Endothelial cell of umbilical vein (primary cell): ENCODE data around the gene LSM7. TPM values are rescaled to one million over a fixed set of nuclear protein-coding genes. Genes with fewer than 3 reads are reported as not detected.

ENCODE experiments used
- BruUV-seq: library from RNA; stranded (reverse); fragments of 400-500 nt; replicated peaks from 2 replicates; lab custom pipeline; 2021; lab: Mats Ljungman, UMichigan
- CTCF ChIA-PET: fragments of 300-600, 350-600 bp; sonication (Branson Sonifier 250); formaldehyde crosslinking; loops from one replicate; lab custom pipeline; 2021; ENCODE audit warnings: antibody characterized with exemption, inconsistent platforms; lab: Charles Lee
- POLR2A ChIA-PET: fragments of 300-600, 350-600 bp; sonication (Branson Sonifier 250); formaldehyde crosslinking; loops from one replicate; lab custom pipeline; 2021; ENCODE audit warnings: antibody characterized with exemption, inconsistent platforms; lab: Charles Lee
- DNase-seq: peaks from one replicate; pipeline ENCODE4 v3.0.0-alpha.2; 2011; ENCODE audit warnings: low read depth, low spot score
- FAIRE-seq: peaks from 2 replicates; lab custom pipeline; 2011; peaks lifted over from hg19 to GRCh38; lab: Jason Lieb, UNC
- H2AFZ ChIP-seq: 2 replicates; pipeline ENCODE4 v1.6.0; 2012; ENCODE audit warnings: low read depth, low read length, control low read depth, inconsistent platforms
- H3K27ac ChIP-seq: 2 replicates; pipeline ENCODE4 v1.5.1; 2011; ENCODE audit warnings: low read depth, mild to moderate bottlenecking, control low read depth, low read length, moderate library complexity; ENCODE audit not compliant: insufficient read depth
- H3K27me3 ChIP-seq, 2 experiments: 2 replicates each; pipeline versions ENCODE4 v1.6.0 to v1.6.1; 2011; ENCODE audit warnings: low read length in 2 of 2, mixed read lengths in 1 of 2; ENCODE audit not compliant: control insufficient read depth in 2 of 2, insufficient read depth in 2 of 2
- H3K36me3 ChIP-seq, 2 experiments: 2 replicates in 1 of 2; 3 replicates in 1 of 2; pipeline ENCODE4 v1.5.1; 2011; ENCODE audit warnings: low read length in 2 of 2, mild to moderate bottlenecking in 1 of 2, moderate library complexity in 1 of 2; ENCODE audit not compliant: control insufficient read depth in 2 of 2, insufficient read depth in 2 of 2; ENCODE audit errors: extremely low read depth in 1 of 2
- H3K4me1 ChIP-seq: 3 replicates; pipeline ENCODE4 v1.5.1; 2011; ENCODE audit warnings: mild to moderate bottlenecking, low read length; ENCODE audit not compliant: control insufficient read depth, insufficient read depth; ENCODE audit errors: extremely low read depth
- H3K4me2 ChIP-seq: 2 replicates; pipeline ENCODE4 v1.6.1; 2011; ENCODE audit warnings: low read length, control low read depth, mixed read lengths; ENCODE audit not compliant: insufficient read depth
- H3K4me3 ChIP-seq, 3 experiments: fragments of 200-600 bp in 1 of 3; sonication (generic), shearing (Covaris generic) in 1 of 3; replicated peaks in 1 of 3; 2 replicates each; pipeline ENCODE4 v1.5.1; 2011 to 2016; ENCODE audit warnings: control low read depth in 3 of 3, low read length in 3 of 3, mild to moderate bottlenecking in 2 of 3, inconsistent platforms in 1 of 3, low read depth in 1 of 3, moderate library complexity in 1 of 3; ENCODE audit not compliant: insufficient read depth in 1 of 3
- H3K79me2 ChIP-seq: 2 replicates; pipeline ENCODE4 v1.6.0; 2012; ENCODE audit warnings: low read length, inconsistent platforms; ENCODE audit not compliant: control insufficient read depth, insufficient read depth
- H3K9ac ChIP-seq: replicated peaks from 2 replicates; pipeline ENCODE3; 2011; ENCODE audit warnings: low read length, control low read depth; ENCODE audit not compliant: insufficient read depth; ENCODE audit errors: extremely low read depth
- H3K9me1 ChIP-seq: replicated peaks from 3 replicates; pipeline ENCODE4 v1.6.0; 2011; ENCODE audit warnings: mild to moderate bottlenecking, low read length; ENCODE audit not compliant: control insufficient read depth, insufficient read depth; ENCODE audit errors: extremely low read depth
- H3K9me3 ChIP-seq: replicated peaks from 2 replicates; pipeline ENCODE4 v1.5.1; 2012; ENCODE audit warnings: low read length, inconsistent platforms; ENCODE audit not compliant: control insufficient read depth, insufficient read depth
- H4K20me1 ChIP-seq: replicated peaks from 2 replicates; pipeline ENCODE3; 2011; ENCODE audit warnings: mild to moderate bottlenecking, low read length; ENCODE audit not compliant: control insufficient read depth, insufficient read depth; ENCODE audit errors: extremely low read depth
- CTCF ChIP-seq, 2 donors: IDR thresholded peaks; 1 replicate in 1 of 2; 2 replicates in 1 of 2; pipeline ENCODE4 v1.5.1; 2011; ENCODE audit warnings: low read length in 2 of 2, mild to moderate bottlenecking in 2 of 2, moderate library complexity in 2 of 2, control low read depth in 1 of 2, inconsistent platforms in 1 of 2, low read depth in 1 of 2; ENCODE audit not compliant: insufficient read depth in 1 of 2; ENCODE audit errors: extremely low read depth in 1 of 2
- EZH2 ChIP-seq: IDR thresholded peaks from 2 replicates; pipeline ENCODE4 v1.6.1; 2012; ENCODE audit warnings: borderline replicate concordance, low read depth, mild to moderate bottlenecking, moderate library complexity, low read length, inconsistent platforms; ENCODE audit not compliant: severe bottlenecking
- FOS ChIP-seq: IDR thresholded peaks from 2 replicates; pipeline ENCODE4 v1.6.1; 2011; ENCODE audit warnings: mild to moderate bottlenecking, low read length, moderate library complexity, borderline replicate concordance; ENCODE audit not compliant: insufficient read depth
- GATA2 ChIP-seq: IDR thresholded peaks from 2 replicates; pipeline ENCODE4 v1.7.0; 2011; ENCODE audit warnings: low read depth, mild to moderate bottlenecking, moderate library complexity, mixed read lengths, low read length; ENCODE audit not compliant: insufficient read length, insufficient read depth
- JUN ChIP-seq: IDR thresholded peaks from 2 replicates; pipeline ENCODE4 v1.6.1; 2011; ENCODE audit warnings: borderline replicate concordance, low read depth; ENCODE audit not compliant: insufficient read length, insufficient read depth
- MYC ChIP-seq: IDR thresholded peaks from one replicate; pipeline ENCODE4 v1.6.1; 2011; ENCODE audit warnings: mild to moderate bottlenecking, low read depth, low read length
- POLR2A ChIP-seq: IDR thresholded peaks from 2 replicates; pipeline ENCODE4 v1.6.1; 2012; ENCODE audit warnings: low read depth, mild to moderate bottlenecking, control low read depth, low read length
- POLR2AphosphoS5 ChIP-seq: IDR thresholded peaks from 2 replicates; pipeline ENCODE4 v1.6.1; 2012; ENCODE audit warnings: low read depth, mild to moderate bottlenecking, control low read depth, low read length, moderate library complexity; ENCODE audit not compliant: insufficient read depth
- dilution Hi-C: fragments of 300-500 bp; cut with MboI; formaldehyde crosslinking; loops from one replicate; pipeline ENCODE4 v1.15.0; 2019; ENCODE audit warnings: low sequenced_read_pairs; ENCODE audit not compliant: extremely low pct_ligation_motif_present
- intact Hi-C: fragments of 100-400 bp; cut with micrococcal nuclease; formaldehyde crosslinking; loops from one replicate; pipeline ENCODE4 v1.10.0; 2022
- polyA plus RNA-seq, 4 experiments: library from polyadenylated mRNA; depleted of rRNA in 3 of 4; stranded (reverse) in 3 of 4; unstranded in 1 of 4; fragments of >200 nt; gene quantifications; 2 replicates each; pipeline versions ENCODE4 v1.2.1 to v1.2.3, GENCODE V29; 2011 to 2012; ENCODE audit warnings: missing spikeins in 1 of 4
- total RNA-seq: library from RNA; stranded (reverse); gene quantifications from 2 replicates; pipeline ENCODE4 v1.2.3, GENCODE V29; 2021
- TF ChIP-seq, protein P1 (sequence below): IDR thresholded peaks from 2 replicates; pipeline ENCODE4 v1.6.1; 2011; ENCODE audit not compliant: insufficient read depth, insufficient read length

Gene LSM7
- total and polyA plus RNA-seq, 2 donors (not counting 3 experiments of a cell fraction or from before 2014, with no cell fraction given): 124 to 673 TPM

DNA sequence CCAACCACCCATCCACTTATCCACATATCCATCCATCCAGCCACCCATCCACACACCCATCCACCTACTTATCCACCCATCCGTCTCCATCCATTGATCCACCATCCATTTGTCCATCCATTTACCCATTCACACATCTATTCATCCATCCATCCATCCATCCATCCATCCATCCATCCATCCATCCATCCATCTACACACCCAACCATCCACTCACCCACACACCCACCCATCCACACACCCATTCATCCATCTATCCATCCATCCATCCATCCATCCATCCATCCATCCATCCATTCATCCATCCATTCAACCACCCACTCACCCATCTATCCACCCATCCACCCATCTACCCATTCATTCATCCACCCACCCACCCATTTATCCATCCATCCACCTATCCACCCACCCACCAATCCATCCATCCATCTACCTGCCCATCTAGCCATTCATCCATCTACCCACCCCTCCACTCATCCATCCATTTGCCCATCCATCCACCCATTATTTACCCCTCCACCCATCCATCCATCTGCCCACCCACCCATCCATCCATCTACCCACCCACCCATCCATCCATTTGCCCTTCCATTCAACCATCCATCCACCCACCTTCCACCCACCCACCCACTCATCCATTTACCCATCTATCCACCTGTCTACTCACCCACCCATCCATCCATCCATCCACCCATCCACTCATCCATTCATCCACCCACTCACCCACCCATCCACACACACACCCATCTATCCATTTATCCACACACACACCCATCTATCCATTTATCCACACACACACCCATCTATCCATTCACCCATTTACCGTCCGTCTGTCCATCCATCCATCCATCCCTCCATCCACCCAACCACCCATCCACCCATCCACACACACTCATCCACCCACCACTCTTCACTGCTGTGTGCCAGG lies 29.2 kb upstream of the LSM7 start:
- TF ChIP-seq POLR2A: no peak
- TF ChIP-seq, protein P1, sequence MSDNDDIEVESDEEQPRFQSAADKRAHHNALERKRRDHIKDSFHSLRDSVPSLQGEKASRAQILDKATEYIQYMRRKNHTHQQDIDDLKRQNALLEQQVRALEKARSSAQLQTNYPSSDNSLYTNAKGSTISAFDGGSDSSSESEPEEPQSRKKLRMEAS: no peak
- TF ChIP-seq CTCF (IDR thresholded peaks at IDR 0.05; ENCODE audit: extremely low read depth in 1 of 2, insufficient read depth in 1 of 2, low read depth in 1 of 2, low read length in 2 of 2): no peak
- no peak for TF ChIP-seq EZH2
- no peak for TF ChIP-seq MYC
- no peak for TF ChIP-seq FOS
- TF ChIP-seq GATA2: no peak
- TF ChIP-seq JUN: no peak
- TF ChIP-seq POLR2AphosphoS5: no peak
- no peaks in the 10 kb centered on the region for H3K4me1 ChIP-seq
- H3K4me3 ChIP-seq: no peak overlapping the region
- H2AFZ ChIP-seq: no peak overlapping the region
- no peaks in the 10 kb centered on the region for H3K79me2 ChIP-seq
- no peak for FAIRE-seq
- H3K27me3 ChIP-seq: peaks cover 5 to 11% of the 10 kb centered on the region in 2 experiments
- ChIA-PET CTCF (no interaction called here), POLR2A (no interaction called here)
- H3K9me3 ChIP-seq: no peaks in the 10 kb centered on the region
- no peak for DNase-seq
- intact Hi-C loops (no loop called here), dilution Hi-C loops (no loop called here)
- no peak overlapping the region for H3K4me2 ChIP-seq
- H4K20me1 ChIP-seq: no peaks in the 10 kb centered on the region
- no TSS peak for BruUV-seq
- H3K36me3 ChIP-seq: peaks cover 0 to 7% of the 10 kb centered on the region in 2 experiments
- H3K9ac ChIP-seq: no peak overlapping the region
- H3K9me1 ChIP-seq: no peaks in the 10 kb centered on the region
- no peak overlapping the region for H3K27ac ChIP-seq
